GM18858 (cell line): Measurements from ENCODE around the gene PPARG.

Experiments
- ATAC-seq: cut with Tn5 transposase; IDR thresholded peaks from one replicate; pipeline ENCODE4 v1.9.1; 2021; ENCODE audit not compliant: unreplicated experiment

The PPARG gene

GRCh38 chr3:12342151-12342550 is 53.3 kb downstream of the PPARG start:
- no peak for ATAC-seq

GRCh38 chr3:12343047-12343501 is 54.2 kb downstream of the PPARG start:
- no peak for ATAC-seq

DNA sequence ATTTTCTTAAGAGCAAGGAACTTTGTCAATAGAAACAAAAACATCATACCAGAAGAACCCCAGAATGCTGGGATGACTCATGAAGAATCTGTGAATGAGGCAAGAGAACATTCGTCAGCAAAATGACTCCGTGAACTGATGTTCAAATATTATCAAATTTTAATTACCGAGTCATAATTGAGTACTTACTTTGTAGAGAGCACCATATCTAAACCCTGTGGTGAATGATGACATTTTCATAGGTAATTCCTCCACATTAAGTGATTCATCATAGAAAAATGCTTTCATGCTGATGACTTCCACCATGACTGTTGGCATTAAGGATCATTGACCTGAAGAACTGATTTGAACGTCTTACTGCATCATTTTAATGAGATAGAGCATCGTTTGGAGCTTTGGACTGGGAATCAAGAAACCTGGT is 56.3 kb downstream of the PPARG start:
- ATAC-seq = no peak

DNA sequence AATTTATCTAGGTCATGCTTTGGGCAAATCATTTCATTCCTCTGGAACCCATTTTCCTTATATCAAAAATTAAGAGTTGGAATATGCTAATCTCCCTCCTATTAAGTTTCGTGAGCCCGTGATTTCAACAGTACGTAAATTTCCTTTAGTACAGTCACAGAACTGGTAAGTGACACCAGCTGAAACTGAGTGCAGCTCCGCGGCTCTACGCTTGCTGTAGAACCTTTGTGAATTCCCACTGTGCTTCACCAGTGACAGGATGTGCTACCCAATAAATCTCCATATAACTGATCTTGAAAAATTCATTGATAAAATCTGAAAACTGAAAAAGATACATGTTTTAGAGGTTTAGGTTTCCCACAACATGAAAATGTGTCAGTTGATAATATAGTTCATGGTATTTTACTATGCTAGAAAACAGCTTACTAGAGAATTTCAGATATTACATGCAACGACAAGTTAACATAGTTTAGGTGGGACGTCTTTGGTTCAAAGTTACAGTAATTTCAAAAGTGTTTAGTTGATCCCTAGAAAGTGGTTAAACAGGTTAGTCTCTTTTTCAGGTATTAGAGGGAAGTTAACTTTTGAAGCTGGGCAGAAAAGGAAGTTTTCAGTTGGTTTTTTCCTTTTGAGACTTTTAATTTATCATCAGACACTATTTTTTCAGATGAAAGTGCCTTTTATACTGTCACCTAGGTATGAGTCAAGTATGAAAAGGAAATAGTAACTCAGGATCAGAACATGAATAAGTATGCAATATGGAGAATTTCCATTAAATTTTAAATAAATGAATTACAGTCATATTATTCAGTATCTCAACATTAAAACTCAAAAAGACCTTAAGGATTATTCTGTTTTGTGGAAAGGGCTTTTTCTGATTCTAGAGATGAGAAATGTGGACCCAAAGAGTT is 57.0 kb downstream of the PPARG start:
- ATAC-seq = no peak

DNA sequence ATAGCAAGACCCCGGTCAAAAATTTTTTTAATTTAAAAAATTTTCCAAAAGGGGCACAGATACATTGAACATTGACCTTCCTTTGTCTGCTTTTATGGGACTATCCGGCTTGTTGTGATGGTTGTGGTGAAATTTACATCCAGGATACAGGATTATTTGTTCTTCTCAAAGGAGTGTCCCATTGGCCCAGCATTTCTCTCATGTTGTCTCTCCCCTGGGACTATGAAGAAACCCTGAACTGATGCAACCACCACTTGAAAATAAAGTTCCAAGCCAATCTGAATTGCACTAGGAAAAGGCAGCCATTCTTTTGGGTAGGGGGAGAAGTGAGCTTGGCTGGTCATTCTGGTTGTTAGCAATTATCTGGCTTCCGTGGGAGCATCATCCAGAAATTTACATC is 58.4 kb downstream of the PPARG start:
- ATAC-seq = no peak

GRCh38 chr3:12349895-12350811 is 61.3 kb downstream of the PPARG start:
- ATAC-seq = no peak

GRCh38 chr3:12351145-12351544 is 62.3 kb downstream of the PPARG start:
- ATAC-seq = no peak

DNA sequence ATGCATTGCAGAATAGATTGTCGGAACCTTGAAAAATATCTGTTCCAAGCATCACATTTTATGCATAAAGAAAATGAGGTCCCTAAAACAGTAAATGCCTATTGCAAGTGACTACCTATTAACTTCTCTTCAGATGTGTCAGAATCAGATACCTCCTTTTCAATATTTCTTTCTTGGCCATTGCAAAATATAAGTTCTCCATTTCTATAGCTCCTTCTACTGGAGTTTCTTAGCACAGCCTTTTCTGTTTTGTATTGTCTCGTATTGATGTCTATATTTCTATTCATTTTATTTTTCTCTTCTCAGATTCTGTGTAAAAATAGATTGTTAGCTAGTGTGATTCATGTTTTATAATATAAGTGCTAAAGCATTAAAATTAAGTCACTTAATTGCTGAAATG is 63.4 kb downstream of the PPARG start:
- no peak for ATAC-seq

DNA sequence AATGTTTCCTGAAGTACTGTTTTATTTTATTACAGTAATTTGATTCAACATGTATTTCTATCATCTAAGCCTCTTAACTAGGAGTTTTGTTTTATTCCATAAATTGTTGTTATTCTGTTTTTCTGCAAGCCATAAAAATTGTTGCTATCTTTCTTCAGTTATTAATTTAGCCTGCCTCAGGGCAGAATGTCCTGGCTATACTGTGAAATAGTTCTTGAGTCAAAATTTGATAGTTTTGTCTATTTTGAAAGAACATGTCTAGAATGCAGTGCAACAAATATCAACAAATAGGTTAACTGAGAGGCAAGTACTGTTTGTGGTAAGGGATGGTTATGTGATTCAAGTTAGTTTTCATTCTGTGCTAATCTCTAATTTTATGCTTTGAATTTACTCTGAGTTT is 63.9 kb downstream of the PPARG start:
- no peak for ATAC-seq

GRCh38 chr3:12353796-12354525 is 65.1 kb downstream of the PPARG start:
- no peak for ATAC-seq

GRCh38 chr3:12356175-12356574 is 67.3 kb downstream of the PPARG start:
- no peak for ATAC-seq

DNA sequence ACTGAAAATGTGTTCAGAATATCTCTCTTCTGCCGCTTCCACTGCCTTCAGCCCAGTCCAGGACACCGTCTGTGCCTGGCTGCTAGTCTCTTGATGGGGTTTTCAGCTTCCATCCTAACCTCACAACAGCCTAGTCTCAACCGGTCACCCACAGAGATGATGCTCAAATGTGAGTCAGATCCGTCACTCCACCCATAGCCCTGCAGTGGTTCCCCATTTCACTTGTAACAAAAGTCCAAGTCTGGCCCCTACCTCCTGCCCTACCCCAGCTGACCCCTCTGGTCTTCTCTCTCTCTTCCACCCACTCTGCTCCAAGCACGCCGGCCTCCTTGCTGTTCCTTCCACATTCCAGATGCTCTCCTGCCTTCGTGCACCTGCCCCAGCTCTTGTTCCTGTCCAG is 68.1 kb downstream of the PPARG start:
- no peak for ATAC-seq

GRCh38 chr3:12357456-12357855 is 68.6 kb downstream of the PPARG start:
- no peak for ATAC-seq

- no peak for ATAC-seq
Observed at GRCh38 chr3:12363397-12364195, 74.7 kb downstream of the PPARG start.

GRCh38 chr3:12367346-12367745 is 78.5 kb downstream of the PPARG start:
- no peak for ATAC-seq

DNA sequence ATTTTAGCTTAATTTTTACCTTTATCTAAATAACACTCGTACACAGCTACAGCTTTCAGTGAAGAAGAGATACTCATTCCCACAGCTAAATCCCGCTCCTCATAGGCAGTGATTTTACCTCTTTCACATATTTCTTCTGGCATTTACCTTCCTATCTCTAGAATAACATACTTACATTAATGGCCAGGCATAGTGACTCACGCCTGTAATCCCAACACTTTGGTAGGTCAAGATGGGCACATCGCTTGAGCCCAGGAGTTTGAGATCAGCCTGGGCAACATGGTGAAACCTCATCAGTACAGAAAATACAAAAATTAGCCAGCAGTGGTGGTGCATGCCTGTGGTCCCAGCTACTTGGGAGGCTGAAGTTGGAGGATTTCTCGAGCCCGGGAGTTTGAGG is 80.2 kb downstream of the PPARG start:
- no peak for ATAC-seq

DNA sequence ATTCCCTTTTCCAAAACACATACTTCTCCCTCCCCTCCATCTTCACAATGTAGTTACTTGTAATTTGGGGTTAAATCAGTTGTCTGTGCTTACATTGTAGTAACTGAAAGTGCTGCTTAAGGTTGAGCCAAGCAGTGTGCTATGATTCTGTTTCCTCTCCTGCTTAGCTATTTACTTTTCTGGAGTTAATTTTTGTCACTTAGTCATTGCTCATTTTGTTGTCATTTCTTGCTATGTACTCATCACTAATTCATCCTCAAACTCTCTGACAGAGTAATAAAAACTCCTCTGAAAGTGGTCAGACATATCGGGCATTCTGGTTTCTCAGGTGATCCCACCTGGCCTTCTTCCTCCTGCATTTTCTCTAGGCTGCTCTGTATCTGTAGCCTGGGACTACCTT is 80.7 kb downstream of the PPARG start:
- ATAC-seq = no peak

GRCh38 chr3:12370758-12371157 is 81.9 kb downstream of the PPARG start:
- ATAC-seq = no peak

DNA sequence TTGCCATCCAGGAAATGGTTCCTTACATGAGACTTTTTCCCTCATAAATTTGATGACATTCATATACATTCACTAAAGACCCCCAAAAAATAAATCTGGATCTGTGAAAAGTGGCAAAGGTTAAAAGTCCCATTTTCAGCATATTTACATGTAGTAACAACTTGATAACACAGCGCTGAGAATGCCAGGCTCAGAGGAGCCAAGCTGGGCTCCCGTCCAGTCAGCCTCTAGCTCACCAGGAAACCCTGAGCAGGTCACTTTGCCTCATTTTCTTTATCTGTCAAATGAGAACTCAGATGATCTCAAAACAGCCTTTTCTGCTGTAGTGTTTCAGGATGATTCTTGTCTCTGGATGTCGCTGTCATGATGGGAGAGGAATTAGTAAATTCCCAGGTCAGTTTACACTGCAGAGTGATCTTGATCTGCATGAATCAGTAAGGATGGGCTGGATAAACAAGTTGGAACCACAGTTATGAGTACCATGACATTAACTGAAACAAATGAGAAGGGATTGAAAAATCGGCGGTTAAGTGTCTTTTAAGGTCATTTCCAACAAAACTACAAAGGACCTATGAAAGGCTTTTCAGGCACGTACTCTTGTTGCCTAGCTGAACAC is 82.8 kb downstream of the PPARG start:
- no peak for ATAC-seq

- no peak for ATAC-seq
Observed at GRCh38 chr3:12372741-12373280, 83.9 kb downstream of the PPARG start.
